AG09309 (cell line): ENCODE results near the gene ADH1C.
A peak's percentile ranks its signal among the peaks of the same experiment; 100 is the strongest.

Experiments
- DNase-seq: peaks from one replicate; pipeline ENCODE4 v3.0.0-alpha.2; 2010; ENCODE audit warnings: low read depth
- H3K4me3 ChIP-seq: 2 replicates; pipeline ENCODE4 v1.5.1; 2011; ENCODE audit warnings: mild to moderate bottlenecking, low read depth, low read length, moderate library complexity; ENCODE audit not compliant: control insufficient read depth
- CTCF ChIP-seq: IDR thresholded peaks from 2 replicates; pipeline ENCODE4 v1.5.1; 2011; ENCODE audit warnings: mild to moderate bottlenecking, low read depth, low read length, inconsistent platforms; ENCODE audit not compliant: insufficient read depth, control insufficient read depth; ENCODE audit errors: missing control alignments

ADH1C gene

GRCh38 chr4:99305638-99306400 is 46.7 kb downstream of the ADH1C start:
- H3K4me3 ChIP-seq, result no peak overlapping the region
- TF ChIP-seq CTCF, result no peak
- DNase-seq, result no peak

- no peak overlapping the region for H3K4me3 ChIP-seq
- TF ChIP-seq CTCF, result no peak
- DNase-seq, result no peak
Measured at GRCh38 chr4:99301376-99302164, 51.0 kb downstream of the ADH1C start.

- TF ChIP-seq CTCF, result no peak
- H3K4me3 ChIP-seq, result no peak overlapping the region
- peak; percentile 89 for DNase-seq
Measured at GRCh38 chr4:99300934-99301333, 51.6 kb downstream of the ADH1C start.

GRCh38 chr4:99293357-99293756 is 59.2 kb downstream of the ADH1C start:
- no peak overlapping the region for H3K4me3 ChIP-seq
- DNase-seq, result no peak
- TF ChIP-seq CTCF, result no peak

GRCh38 chr4:99290848-99291786 is 61.4 kb downstream of the ADH1C start, which contains the start of gene ADH1A:
ADH1A (minus strand) TSS chr4:99290985; CDS start chr4:99290914, 71 bp downstream.
- no peak within 1 kb of the TSS for H3K4me3 ChIP-seq
- TF ChIP-seq CTCF, result no peak
- DNase-seq, result no peak
